ENCODE measurements around the gene PSMA3. TPM values are rescaled to one million over a fixed set of nuclear protein-coding genes. Genes with fewer than 3 reads are reported as not detected.

The PSMA3 gene
- total and polyA plus RNA-seq, 4 donors: 54.6 to 192 (median 113) TPM

- TF ChIP-seq YY1 (IDR thresholded peaks at IDR 0.05): peak; percentile 94
- peak; percentile 27 to 54 for TF ChIP-seq EGR1 (IDR thresholded peaks at IDR 0.05; ENCODE audit: low read depth in 2 of 2)
- TF ChIP-seq RAD21 (IDR thresholded peaks at IDR 0.05): peak; percentile 71 to 79
- TF ChIP-seq RXRA (IDR thresholded peaks at IDR 0.05): peak; percentile 86 to 90
- no peak for TF ChIP-seq GABPA (IDR thresholded peaks at IDR 0.05 in 1 of 2, conservative IDR thresholded peaks at IDR 0.05 in 1 of 2)
- TF ChIP-seq HNF4A (conservative IDR thresholded peaks at IDR 0.05): peak; percentile 97 to 98
- peak; percentile 96 for TF ChIP-seq FOXA2 (IDR thresholded peaks at IDR 0.05)
- peak; percentile 87 for TF ChIP-seq ZBTB33 (IDR thresholded peaks at IDR 0.05)
Observed at GRCh38 chr14:58272588-58273372, 28.1 kb downstream of the PSMA3 start (continued).

- peak overlapping the region; percentile 8 to 38 for H3K27ac ChIP-seq (ENCODE audit: low read depth in 1 of 2, low read length in 2 of 2)
- H3K4me1 ChIP-seq (ENCODE audit: control insufficient read depth in 4 of 4, insufficient read depth in 4 of 4, low read length in 3 of 4): peaks cover 8 to 48% (median 26%) of the 10 kb centered on the region in 4 donors
- peaks cover 5 to 21% (median 14%) of the 10 kb centered on the region in 4 donors for H3K36me3 ChIP-seq (ENCODE audit: control insufficient read depth in 4 of 4, insufficient read depth in 3 of 4, low read depth in 1 of 4, low read length in 3 of 4)
- H3K9me3 ChIP-seq (ENCODE audit: control insufficient read depth in 4 of 4, low read length in 3 of 4): no peaks in the 10 kb centered on the region
- TF ChIP-seq ZBTB33 (IDR thresholded peaks at IDR 0.05) (no peak), HNF4G (IDR thresholded peaks at IDR 0.05) (no peak), TAF1 (conservative IDR thresholded peaks at IDR 0.05) (no peak), CTCF (IDR thresholded peaks at IDR 0.05; ENCODE audit: low read depth, low read length, missing input control) (no peak), HNF4A (conservative IDR thresholded peaks at IDR 0.05) (no peak), JUND (IDR thresholded peaks at IDR 0.05) (no peak), EGR1 (IDR thresholded peaks at IDR 0.05; ENCODE audit: low read depth in 2 of 2) (no peak), NR2F2 (IDR thresholded peaks at IDR 0.05) (no peak), ATF3 (IDR thresholded peaks at IDR 0.05) (no peak), REST (IDR thresholded peaks at IDR 0.05) (no peak), SP1 (IDR thresholded peaks at IDR 0.05) (no peak), RAD21 (IDR thresholded peaks at IDR 0.05) (no peak), GABPA (IDR thresholded peaks at IDR 0.05 in 1 of 2, conservative IDR thresholded peaks at IDR 0.05 in 1 of 2) (no peak), MAX (IDR thresholded peaks at IDR 0.05) (no peak), YY1 (IDR thresholded peaks at IDR 0.05) (no peak), RXRA (IDR thresholded peaks at IDR 0.05) (no peak), FOXA2 (IDR thresholded peaks at IDR 0.05) (no peak), FOXA1 (IDR thresholded peaks at IDR 0.05) (no peak)
- H3K9ac ChIP-seq (ENCODE audit: low read depth in 1 of 2, low read length in 2 of 2): no peak overlapping the region
- H3K4me3 ChIP-seq (ENCODE audit: low read depth in 1 of 3, low read length in 3 of 3): no peak overlapping the region
- no peaks in the 10 kb centered on the region for H3K27me3 ChIP-seq (ENCODE audit: control insufficient read depth in 4 of 4, insufficient read depth in 4 of 4, low read length in 3 of 4)
- no peak for DNase-seq (ENCODE audit: low spot score)
Observed at GRCh38 chr14:58274881-58275280, 30.2 kb downstream of the PSMA3 start.
